C1 segment of cervical spinal cord (tissue), 14 donors: ENCODE results near the gene SLC22A23.
"Not testable (repeated sequence)": the region's sequence is repeated elsewhere in the genome, so short reads cannot be mapped to it uniquely, and the experiment has no call there.

Experiments used
- DNase-seq, 14 donors: peaks; one replicate each; lab custom pipeline; 2025; lab: John Stamatoyannopoulos, UW

Gene SLC22A23

GRCh38 chr6:3247255-3248146 is 209.3 kb downstream of the SLC22A23 start:
- DNase-seq = peak; percentile 11 to 99 (median 92)

GRCh38 chr6:3245216-3245615 is 211.6 kb downstream of the SLC22A23 start:
- DNase-seq = no peak

GRCh38 chr6:3244832-3245161 is 212.1 kb downstream of the SLC22A23 start:
- DNase-seq = peak in 1 of 14 donors; percentile 36

GRCh38 chr6:3244003-3244831 is 212.6 kb downstream of the SLC22A23 start:
- DNase-seq = no peak

- no peak for DNase-seq
Observed at GRCh38 chr6:3242768-3243167, 214.1 kb downstream of the SLC22A23 start.

GRCh38 chr6:3241745-3242144 is 215.1 kb downstream of the SLC22A23 start:
- not testable (repeated sequence) for DNase-seq

GRCh38 chr6:3240595-3240994 is 216.3 kb downstream of the SLC22A23 start:
- DNase-seq = peak in 1 of 14 donors; percentile 21

- DNase-seq = no peak
Observed at GRCh38 chr6:3239110-3239830, 217.6 kb downstream of the SLC22A23 start.

- DNase-seq = peak in 1 of 14 donors; percentile 13
Observed at GRCh38 chr6:3237761-3238662, 218.8 kb downstream of the SLC22A23 start.

GRCh38 chr6:3236005-3236404 is 220.8 kb downstream of the SLC22A23 start:
- DNase-seq = no peak

- no peak for DNase-seq
Observed at GRCh38 chr6:3235486-3235885, 221.4 kb downstream of the SLC22A23 start.

- no peak for DNase-seq
Observed at GRCh38 chr6:3233904-3234303, 222.9 kb downstream of the SLC22A23 start.

- peak in 1 of 14 donors; percentile 59 for DNase-seq
Observed at GRCh38 chr6:3233321-3233720, 223.5 kb downstream of the SLC22A23 start.

GRCh38 chr6:3232017-3232945 is 224.6 kb downstream of the SLC22A23 start:
- DNase-seq = peak in 1 of 14 donors; percentile 80

GRCh38 chr6:3231247-3232016 is 225.4 kb downstream of the SLC22A23 start:
- peak; percentile 33 to 89 (median 74) for DNase-seq

GRCh38 chr6:3230900-3231246 is 226.0 kb downstream of the SLC22A23 start:
- DNase-seq = peak in 8 of 14 donors; percentile 57 to 88 (median 66)

GRCh38 chr6:3230256-3230882 is 226.5 kb downstream of the SLC22A23 start:
- DNase-seq = peak in 1 of 14 donors; percentile 42

GRCh38 chr6:3229566-3230178 is 227.2 kb downstream of the SLC22A23 start:
- peak in 9 of 14 donors; percentile 27 to 79 (median 50) for DNase-seq
